ENCODE measurements around the gene MITF.

The MITF gene

DNA sequence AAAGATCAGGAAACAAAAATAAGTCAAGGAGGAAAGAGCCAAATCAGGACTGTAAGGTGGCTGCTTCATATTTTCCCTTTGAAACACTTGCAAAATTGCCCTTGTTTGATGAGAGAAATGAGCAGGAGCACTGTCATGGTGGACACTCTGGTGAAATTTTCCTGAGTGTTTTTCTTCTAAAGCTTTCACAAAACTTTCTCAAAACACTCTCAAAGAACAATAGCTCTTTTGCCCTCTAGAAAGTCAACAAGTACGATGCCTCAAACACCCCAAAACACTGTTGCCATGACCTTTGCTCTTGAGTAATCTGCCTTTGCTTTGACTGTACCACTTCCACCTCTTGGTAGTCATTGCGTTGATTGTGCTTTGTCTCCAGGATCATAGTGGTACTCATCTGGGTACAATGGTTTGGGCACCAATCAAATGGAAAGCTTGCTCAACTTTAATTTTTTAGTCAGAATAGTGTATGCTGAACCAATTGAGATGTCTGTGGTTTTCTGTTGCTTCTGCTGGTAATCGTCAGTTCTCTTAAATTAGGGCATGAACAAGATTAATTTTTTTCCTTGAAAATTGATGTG lies 13.2 kb upstream of the MITF start:
- no peak overlapping the region for H2AFZ ChIP-seq (ENCODE audit: low read depth, low read length)
- H2BK15ac ChIP-seq (ENCODE audit: low read depth, poor library complexity, severe bottlenecking): no peak overlapping the region
- no peak overlapping the region for H3K4me3 ChIP-seq (ENCODE audit: insufficient read depth in 1 of 2, low read depth in 1 of 2, low read length in 2 of 2)
- WGBS: 93% methylated on average over 3 of the region's 3 CpGs
- H3K36me3 ChIP-seq (ENCODE audit: control insufficient read depth in 1 of 2, insufficient read depth in 2 of 2, low read depth in 1 of 2, low read length in 2 of 2): no peaks in the 10 kb centered on the region
- H2BK12ac ChIP-seq (ENCODE audit: low read length in 2 of 2): no peak overlapping the region
- peak overlapping the region in 1 of 2 experiments; percentile 49 for H3K4ac ChIP-seq (ENCODE audit: low read depth in 1 of 2, low read length in 2 of 2)
- H3K4me2 ChIP-seq (ENCODE audit: low read length, poor library complexity, severe bottlenecking): no peak overlapping the region
- no peak overlapping the region for H4K8ac ChIP-seq (ENCODE audit: low read length)
- no peaks in the 10 kb centered on the region for H3K79me1 ChIP-seq (replicated peaks; ENCODE audit: low read length, poor library complexity, severe bottlenecking)
- H3K14ac ChIP-seq (ENCODE audit: low read length in 2 of 2): no peak overlapping the region
- no peak overlapping the region for H2BK5ac ChIP-seq (ENCODE audit: low read depth, low read length, poor library complexity, severe bottlenecking)
- H3K9me3 ChIP-seq (ENCODE audit: control insufficient read depth, low read length): no peaks in the 10 kb centered on the region
- no peak overlapping the region for H3K27ac ChIP-seq (ENCODE audit: low read length, poor library complexity, severe bottlenecking)
- H2AK5ac ChIP-seq (ENCODE audit: low read length, severe bottlenecking): no peak overlapping the region
- no peak overlapping the region for H2BK120ac ChIP-seq (ENCODE audit: low read depth, low read length)
- no peaks in the 10 kb centered on the region for H3K4me1 ChIP-seq (ENCODE audit: control insufficient read depth, insufficient read depth, low read depth, low read length)
- no peak overlapping the region for H3K9ac ChIP-seq (ENCODE audit: low read length)
- no peak overlapping the region for H3K23ac ChIP-seq (ENCODE audit: low read length in 2 of 2)
- H3K18ac ChIP-seq (ENCODE audit: low read depth in 1 of 2, low read length in 2 of 2): no peak overlapping the region
- no peak overlapping the region for H4K91ac ChIP-seq (ENCODE audit: low read length)
- H3K27me3 ChIP-seq (ENCODE audit: control insufficient read depth in 1 of 2, insufficient read depth in 1 of 2, low read length in 2 of 2): no peaks in the 10 kb centered on the region
- DNase-seq: no peak

DNA sequence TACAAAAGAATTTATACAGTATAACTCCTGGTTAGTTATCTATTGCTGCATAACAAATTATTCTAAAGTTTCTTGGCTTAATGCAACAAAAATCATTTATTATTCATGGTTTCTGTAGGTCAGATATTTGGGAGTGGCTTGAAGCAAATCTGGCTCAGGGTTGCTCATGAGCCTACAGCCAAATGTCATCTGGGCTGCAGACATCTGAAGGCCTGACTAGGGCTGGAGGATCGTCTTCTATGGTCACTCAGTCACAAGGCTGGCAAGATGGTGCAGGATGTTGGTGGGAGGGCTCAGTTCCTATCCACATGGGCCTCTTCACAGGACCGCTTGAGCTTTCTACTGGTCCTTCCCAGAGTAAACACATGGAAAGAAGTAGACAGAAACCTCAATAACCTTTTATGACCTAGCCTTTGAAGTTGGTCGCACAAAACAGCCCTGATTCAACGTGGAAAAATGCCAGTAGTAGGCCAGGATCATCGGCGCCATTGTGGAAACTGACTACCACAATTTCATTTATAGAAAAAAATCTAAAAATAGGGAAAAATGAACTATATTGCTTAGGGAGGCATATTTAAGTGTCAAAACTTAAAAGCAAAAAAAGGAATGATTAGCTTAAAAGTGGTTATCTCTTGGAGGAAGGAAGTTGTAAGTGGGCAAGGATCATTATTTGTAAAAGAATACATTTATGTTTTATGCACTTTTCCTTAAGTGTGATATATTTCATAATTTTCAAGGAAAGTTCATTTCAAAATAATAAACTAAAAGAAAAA lies 9.9 kb upstream of the MITF start:
- Histone ChIP-seq H3K4me2 (ENCODE audit: low read length, poor library complexity, severe bottlenecking) (no peak overlapping the region), H3K4ac (ENCODE audit: low read depth in 1 of 2, low read length in 2 of 2) (no peak overlapping the region), H3K79me1 (replicated peaks; ENCODE audit: low read length, poor library complexity, severe bottlenecking) (no peaks in the 10 kb centered on the region), H4K91ac (ENCODE audit: low read length) (no peak overlapping the region), H3K9ac (ENCODE audit: low read length) (no peak overlapping the region), H2BK12ac (ENCODE audit: low read length in 2 of 2) (no peak overlapping the region), H3K23ac (ENCODE audit: low read length in 2 of 2) (no peak overlapping the region), H3K4me3 (ENCODE audit: insufficient read depth in 1 of 2, low read depth in 1 of 2, low read length in 2 of 2) (no peak overlapping the region), H3K27ac (ENCODE audit: low read length, poor library complexity, severe bottlenecking) (no peak overlapping the region), H3K27me3 (ENCODE audit: control insufficient read depth in 1 of 2, insufficient read depth in 1 of 2, low read length in 2 of 2) (peaks cover 0 to under 1% of the 10 kb centered on the region in 2 experiments), H2AK5ac (ENCODE audit: low read length, severe bottlenecking) (no peak overlapping the region), H3K14ac (ENCODE audit: low read length in 2 of 2) (no peak overlapping the region), H3K18ac (ENCODE audit: low read depth in 1 of 2, low read length in 2 of 2) (peak overlapping the region in 1 of 2 experiments; percentile 16), H4K8ac (ENCODE audit: low read length) (peak overlapping the region; percentile 30), H2BK120ac (ENCODE audit: low read depth, low read length) (no peak overlapping the region), H2AFZ (ENCODE audit: low read depth, low read length) (no peak overlapping the region), H2BK5ac (ENCODE audit: low read depth, low read length, poor library complexity, severe bottlenecking) (no peak overlapping the region), H3K36me3 (ENCODE audit: control insufficient read depth in 1 of 2, insufficient read depth in 2 of 2, low read depth in 1 of 2, low read length in 2 of 2) (no peaks in the 10 kb centered on the region), H3K4me1 (ENCODE audit: control insufficient read depth, insufficient read depth, low read depth, low read length) (no peaks in the 10 kb centered on the region), H2BK15ac (ENCODE audit: low read depth, poor library complexity, severe bottlenecking) (no peak overlapping the region), H3K9me3 (ENCODE audit: control insufficient read depth, low read length) (no peaks in the 10 kb centered on the region)
- 73% methylated on average over 4 of the region's 6 CpGs for WGBS
- no peak for DNase-seq

DNA sequence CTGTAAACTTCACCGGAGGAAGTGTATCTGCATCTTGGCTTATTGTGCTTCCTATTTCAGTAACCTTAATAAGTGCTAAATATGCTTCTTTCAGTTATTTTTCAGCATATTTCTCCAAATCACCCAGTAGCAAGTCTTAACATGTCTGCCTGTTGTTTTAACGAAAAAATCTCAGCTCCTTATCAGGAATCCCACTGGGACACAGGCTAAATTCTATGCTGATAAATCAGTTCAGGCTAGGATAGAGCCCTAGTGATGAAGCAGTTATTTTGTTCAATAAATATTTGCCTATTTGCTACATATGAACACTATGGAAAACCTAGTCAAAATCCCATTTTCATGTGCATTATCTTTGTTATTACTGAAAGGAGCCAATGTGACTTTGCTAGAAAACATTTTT lies 8.2 kb upstream of the MITF start:
- no peak overlapping the region for H3K4ac ChIP-seq (ENCODE audit: low read depth in 1 of 2, low read length in 2 of 2)
- no peak overlapping the region for H2BK15ac ChIP-seq (ENCODE audit: low read depth, poor library complexity, severe bottlenecking)
- H2BK120ac ChIP-seq (ENCODE audit: low read depth, low read length): no peak overlapping the region
- H2AK5ac ChIP-seq (ENCODE audit: low read length, severe bottlenecking): no peak overlapping the region
- H4K8ac ChIP-seq (ENCODE audit: low read length): no peak overlapping the region
- H3K23ac ChIP-seq (ENCODE audit: low read length in 2 of 2): no peak overlapping the region
- peak overlapping the region; percentile 44 for H3K9ac ChIP-seq (ENCODE audit: low read length)
- H3K36me3 ChIP-seq (ENCODE audit: control insufficient read depth in 1 of 2, insufficient read depth in 2 of 2, low read depth in 1 of 2, low read length in 2 of 2): no peaks in the 10 kb centered on the region
- H2BK12ac ChIP-seq (ENCODE audit: low read length in 2 of 2): no peak overlapping the region
- H3K79me1 ChIP-seq (replicated peaks; ENCODE audit: low read length, poor library complexity, severe bottlenecking): no peaks in the 10 kb centered on the region
- no peak overlapping the region for H2AFZ ChIP-seq (ENCODE audit: low read depth, low read length)
- 68% methylated on average over 2 of the region's 2 CpGs for WGBS
- no peak overlapping the region for H3K27ac ChIP-seq (ENCODE audit: low read length, poor library complexity, severe bottlenecking)
- no peak overlapping the region for H3K18ac ChIP-seq (ENCODE audit: low read depth in 1 of 2, low read length in 2 of 2)
- DNase-seq: no peak
- no peak overlapping the region for H3K4me2 ChIP-seq (ENCODE audit: low read length, poor library complexity, severe bottlenecking)
- H3K4me3 ChIP-seq (ENCODE audit: insufficient read depth in 1 of 2, low read depth in 1 of 2, low read length in 2 of 2): no peak overlapping the region
- no peak overlapping the region for H4K91ac ChIP-seq (ENCODE audit: low read length)
- no peak overlapping the region for H2BK5ac ChIP-seq (ENCODE audit: low read depth, low read length, poor library complexity, severe bottlenecking)
- peaks cover 0 to 3% of the 10 kb centered on the region in 2 experiments for H3K27me3 ChIP-seq (ENCODE audit: control insufficient read depth in 1 of 2, insufficient read depth in 1 of 2, low read length in 2 of 2)
- no peaks in the 10 kb centered on the region for H3K9me3 ChIP-seq (ENCODE audit: control insufficient read depth, low read length)
- H3K4me1 ChIP-seq (ENCODE audit: control insufficient read depth, insufficient read depth, low read depth, low read length): no peaks in the 10 kb centered on the region
- H3K14ac ChIP-seq (ENCODE audit: low read length in 2 of 2): no peak overlapping the region

DNA sequence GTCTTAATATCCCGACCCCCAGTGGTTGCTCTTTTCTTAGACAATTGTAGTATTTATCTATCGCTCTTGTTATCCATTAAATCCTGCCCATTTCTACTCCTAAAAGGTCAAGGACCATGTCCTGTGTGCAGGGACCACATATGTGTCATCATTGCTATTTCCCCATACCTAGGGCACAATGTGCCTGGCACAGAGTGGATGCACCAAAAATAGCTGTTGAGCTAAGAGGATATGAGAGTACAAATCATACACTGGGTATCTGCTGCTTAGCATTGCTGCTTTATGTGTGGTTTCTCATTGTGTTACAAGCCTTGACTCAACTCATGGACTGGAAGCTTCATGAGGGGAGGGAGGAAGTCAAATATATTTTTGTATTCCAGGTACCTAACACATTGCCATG lies 3.4 kb upstream of the MITF start:
- Histone ChIP-seq H2AFZ (ENCODE audit: low read depth, low read length) (no peak overlapping the region), H3K4me1 (ENCODE audit: control insufficient read depth, insufficient read depth, low read depth, low read length) (peaks cover 6% of the 10 kb centered on the region), H2AK5ac (ENCODE audit: low read length, severe bottlenecking) (no peak overlapping the region), H4K8ac (ENCODE audit: low read length) (no peak overlapping the region), H3K14ac (ENCODE audit: low read length in 2 of 2) (no peak overlapping the region), H3K27me3 (ENCODE audit: control insufficient read depth in 1 of 2, insufficient read depth in 1 of 2, low read length in 2 of 2) (peaks cover 0 to 3% of the 10 kb centered on the region in 2 experiments), H2BK15ac (ENCODE audit: low read depth, poor library complexity, severe bottlenecking) (no peak overlapping the region), H3K9ac (ENCODE audit: low read length) (no peak overlapping the region), H3K18ac (ENCODE audit: low read depth in 1 of 2, low read length in 2 of 2) (no peak overlapping the region), H3K27ac (ENCODE audit: low read length, poor library complexity, severe bottlenecking) (no peak overlapping the region), H3K36me3 (ENCODE audit: control insufficient read depth in 1 of 2, insufficient read depth in 2 of 2, low read depth in 1 of 2, low read length in 2 of 2) (no peaks in the 10 kb centered on the region), H4K91ac (ENCODE audit: low read length) (no peak overlapping the region), H3K4ac (ENCODE audit: low read depth in 1 of 2, low read length in 2 of 2) (no peak overlapping the region), H2BK5ac (ENCODE audit: low read depth, low read length, poor library complexity, severe bottlenecking) (no peak overlapping the region), H3K79me1 (replicated peaks; ENCODE audit: low read length, poor library complexity, severe bottlenecking) (peaks cover 13% of the 10 kb centered on the region), H2BK120ac (ENCODE audit: low read depth, low read length) (no peak overlapping the region), H3K4me3 (ENCODE audit: insufficient read depth in 1 of 2, low read depth in 1 of 2, low read length in 2 of 2) (no peak overlapping the region), H3K9me3 (ENCODE audit: control insufficient read depth, low read length) (no peaks in the 10 kb centered on the region), H2BK12ac (ENCODE audit: low read length in 2 of 2) (no peak overlapping the region), H3K4me2 (ENCODE audit: low read length, poor library complexity, severe bottlenecking) (no peak overlapping the region), H3K23ac (ENCODE audit: low read length in 2 of 2) (no peak overlapping the region)
- DNase-seq: no peak
- 83% methylated on average over 2 of the region's 2 CpGs for WGBS
